Ectodermal cell (in vitro differentiated cells): ENCODE results near the gene DERL3.

Experiments used
- H3K27ac ChIP-seq: 2 replicates; pipeline ENCODE4 v1.7.0; 2013; ENCODE audit warnings: mild to moderate bottlenecking, low read depth, low read length; ENCODE audit not compliant: insufficient read depth, poor library complexity, severe bottlenecking
- H3K27me3 ChIP-seq: 2 replicates; pipeline ENCODE4 v1.7.0; 2013; ENCODE audit warnings: mild to moderate bottlenecking, low read length; ENCODE audit not compliant: insufficient read depth, control insufficient read depth, poor library complexity, severe bottlenecking
- H3K36me3 ChIP-seq: one replicate; pipeline ENCODE4 v1.7.0; 2013; ENCODE audit warnings: low read length; ENCODE audit not compliant: control insufficient read depth, insufficient read depth
- H3K4me1 ChIP-seq: one replicate; pipeline ENCODE4 v1.7.0; 2013; ENCODE audit warnings: low read length; ENCODE audit not compliant: control insufficient read depth, insufficient read depth
- H3K4me3 ChIP-seq: 2 replicates; pipeline ENCODE4 v1.7.0; 2013; ENCODE audit warnings: low read depth, low read length, control low read depth; ENCODE audit not compliant: insufficient read depth
- H3K9me3 ChIP-seq: 2 replicates; pipeline ENCODE4 v1.7.0; 2013; ENCODE audit warnings: mild to moderate bottlenecking, low read length, moderate library complexity; ENCODE audit not compliant: control insufficient read depth
- WGBS, 2 experiments: methylation state at CpG; one replicate each; pipeline ENCODE4 v1.1.7; 2013; ENCODE audit warnings: missing lambda C conversion rate in 2 of 2; 5-methylcytosine and 5-hydroxymethylcytosine counted together

The DERL3 gene

DNA sequence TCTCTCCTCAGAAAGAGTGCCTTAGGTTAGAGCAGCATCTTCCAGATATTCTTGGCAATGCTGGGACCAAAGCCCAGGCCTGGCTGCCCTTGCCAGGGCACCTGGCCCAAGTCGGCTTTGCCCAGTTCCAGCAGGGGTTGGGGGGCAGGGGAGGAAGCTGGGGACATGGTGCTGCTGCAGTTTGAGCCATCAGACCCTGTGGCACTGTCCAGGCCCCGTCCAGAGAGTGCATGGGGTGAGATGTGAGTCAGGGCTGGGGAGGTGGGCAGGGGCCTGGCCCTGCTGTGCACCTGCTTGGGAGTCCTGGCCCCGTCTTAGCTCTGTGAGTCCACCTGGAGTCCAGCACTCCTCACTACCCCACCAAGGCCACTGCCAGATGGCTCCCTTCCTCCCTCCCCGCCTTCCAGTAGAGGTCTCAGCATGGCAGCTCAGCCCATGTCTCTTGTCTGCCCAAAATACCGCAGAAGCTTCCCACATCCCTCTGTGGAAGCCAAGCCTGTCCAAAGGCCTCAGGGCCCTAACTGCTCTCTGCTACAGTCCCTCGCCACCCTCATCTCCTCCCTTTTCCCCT is 16.6 kb downstream of the DERL3 start:
- Histone ChIP-seq H3K4me3 (no peak overlapping the region), H3K9me3 (no peaks in the 10 kb centered on the region), H3K27me3 (no peaks in the 10 kb centered on the region), H3K36me3 (peaks cover 65% of the 10 kb centered on the region), H3K27ac (no peak overlapping the region), H3K4me1 (peaks cover 2% of the 10 kb centered on the region)
- 93 to 94% methylated on average over 6 of the region's 6 CpGs for WGBS, 2 experiments

DNA sequence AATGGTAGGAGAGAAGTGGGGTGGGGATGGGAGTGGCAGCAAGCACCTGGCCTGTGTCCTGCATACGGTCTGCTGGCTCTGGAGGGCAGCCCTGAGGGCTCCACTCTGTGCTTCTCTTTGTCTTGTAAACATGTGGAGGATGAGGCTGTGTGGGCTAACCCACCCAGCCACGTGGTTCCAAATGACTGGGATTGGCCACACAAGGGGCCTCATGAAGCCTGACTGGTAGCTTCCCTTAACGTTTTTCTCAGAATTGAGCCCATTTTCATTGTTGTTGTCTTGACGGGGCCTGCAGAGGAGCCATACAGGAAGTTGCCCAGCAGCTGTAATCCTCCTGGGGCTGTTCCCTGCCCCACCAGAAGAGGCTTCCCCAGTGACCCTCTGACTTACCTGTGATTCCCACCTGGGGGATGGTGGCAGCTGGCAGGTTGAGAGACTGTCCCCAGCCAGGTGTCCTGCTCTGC is 18.0 kb downstream of the DERL3 start:
- WGBS, 2 experiments = 75 to 80% methylated on average over 4 of the region's 4 CpGs
- H3K9me3 ChIP-seq = no peaks in the 10 kb centered on the region
- H3K36me3 ChIP-seq = peaks cover 70% of the 10 kb centered on the region
- H3K27ac ChIP-seq = no peak overlapping the region
- no peaks in the 10 kb centered on the region for H3K27me3 ChIP-seq
- H3K4me1 ChIP-seq = no peaks in the 10 kb centered on the region
- H3K4me3 ChIP-seq = no peak overlapping the region

DNA sequence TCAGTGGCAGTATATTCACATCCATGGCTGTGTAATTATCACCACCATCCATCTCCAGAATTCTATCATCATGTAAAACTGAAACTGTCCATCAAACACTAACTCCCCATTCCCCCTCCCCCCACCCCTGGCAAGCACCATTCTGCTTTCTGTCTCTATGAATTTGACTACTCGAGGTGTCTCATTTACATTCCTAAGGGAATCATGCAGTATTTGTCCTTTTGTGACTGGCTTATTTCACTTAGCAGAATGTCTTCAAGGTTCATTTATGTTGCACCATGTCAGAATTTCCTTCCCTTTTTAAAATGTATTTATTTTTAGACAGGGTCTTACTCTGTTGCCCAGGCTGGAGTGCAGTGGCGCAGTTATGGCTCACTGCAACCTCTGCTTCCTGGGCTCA is 20.3 kb downstream of the DERL3 start:
- Histone ChIP-seq H3K27me3 (no peaks in the 10 kb centered on the region), H3K36me3 (peaks cover 68% of the 10 kb centered on the region), H3K4me3 (no peak overlapping the region), H3K4me1 (no peaks in the 10 kb centered on the region), H3K27ac (no peak overlapping the region), H3K9me3 (no peaks in the 10 kb centered on the region)
- WGBS, 2 experiments = 96 to 98% methylated on average over 2 of the region's 2 CpGs

DNA sequence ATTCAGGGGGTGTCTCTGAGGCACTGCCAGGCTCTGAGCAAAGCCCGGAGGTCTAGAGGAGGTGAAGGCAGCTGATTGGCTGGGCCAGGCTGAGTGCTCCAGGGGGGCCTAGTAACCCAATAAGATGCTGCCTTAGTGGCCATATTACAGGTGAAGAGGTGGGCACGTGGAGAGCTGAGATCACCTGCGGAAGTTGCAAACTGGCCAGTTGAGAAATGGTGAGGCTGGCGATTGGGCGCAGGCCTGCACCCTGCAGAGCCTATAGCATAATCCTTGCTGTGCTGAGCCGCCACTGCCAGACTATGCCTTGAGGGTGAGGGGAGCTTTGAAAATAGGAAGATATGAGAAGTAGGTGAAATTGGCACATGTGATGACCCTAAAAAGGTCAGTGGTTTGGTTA is 21.7 kb downstream of the DERL3 start:
- Histone ChIP-seq H3K36me3 (peaks cover 61% of the 10 kb centered on the region), H3K9me3 (no peaks in the 10 kb centered on the region), H3K27me3 (no peaks in the 10 kb centered on the region), H3K4me3 (no peak overlapping the region), H3K4me1 (no peaks in the 10 kb centered on the region), H3K27ac (no peak overlapping the region)
- 95 to 96% methylated on average over 6 of the region's 6 CpGs for WGBS, 2 experiments

DNA sequence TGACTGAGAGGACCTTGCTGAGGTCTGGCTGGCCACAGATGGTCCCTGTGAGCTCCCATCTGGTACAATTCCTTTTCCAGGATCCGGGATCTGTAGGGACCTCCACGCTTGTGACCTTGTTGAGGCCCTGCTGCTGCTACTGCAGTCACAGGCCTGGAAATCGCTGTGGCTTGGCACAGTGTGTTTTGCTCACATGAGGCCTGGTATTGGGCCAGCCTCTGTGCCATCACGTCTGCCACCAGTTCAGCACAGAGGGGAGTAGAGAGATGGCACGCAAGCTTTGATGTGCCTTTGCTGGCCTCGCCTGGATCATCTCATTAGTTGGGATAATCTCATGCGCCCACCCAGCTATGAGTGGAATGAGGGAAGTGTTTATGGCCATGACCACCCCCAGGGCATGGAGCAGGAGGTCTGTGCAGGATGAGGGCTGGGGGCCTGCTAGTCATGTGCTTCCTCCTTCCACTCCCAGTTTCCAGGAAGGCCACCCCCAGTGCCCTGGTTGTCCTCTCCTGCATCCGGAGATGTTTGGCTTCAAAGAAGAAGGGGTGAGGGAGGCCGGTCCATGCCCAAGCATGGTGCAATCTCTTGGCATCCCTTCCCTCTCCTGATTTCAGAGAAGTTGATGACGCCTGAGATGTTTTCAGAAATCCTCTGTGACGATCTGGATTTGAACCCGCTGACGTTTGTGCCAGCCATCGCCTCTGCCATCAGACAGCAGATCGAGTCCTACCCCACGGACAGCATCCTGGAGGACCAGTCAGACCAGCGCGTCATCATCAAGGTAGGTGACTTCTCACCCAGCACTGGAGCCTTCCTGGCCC is 22.4 kb downstream of the DERL3 start:
- Histone ChIP-seq H3K4me3 (no peak overlapping the region), H3K27me3 (no peaks in the 10 kb centered on the region), H3K4me1 (no peaks in the 10 kb centered on the region), H3K9me3 (no peaks in the 10 kb centered on the region), H3K27ac (no peak overlapping the region), H3K36me3 (peaks cover 61% of the 10 kb centered on the region)
- WGBS, 2 experiments = 90 to 91% methylated on average over 18 of the region's 18 CpGs

DNA sequence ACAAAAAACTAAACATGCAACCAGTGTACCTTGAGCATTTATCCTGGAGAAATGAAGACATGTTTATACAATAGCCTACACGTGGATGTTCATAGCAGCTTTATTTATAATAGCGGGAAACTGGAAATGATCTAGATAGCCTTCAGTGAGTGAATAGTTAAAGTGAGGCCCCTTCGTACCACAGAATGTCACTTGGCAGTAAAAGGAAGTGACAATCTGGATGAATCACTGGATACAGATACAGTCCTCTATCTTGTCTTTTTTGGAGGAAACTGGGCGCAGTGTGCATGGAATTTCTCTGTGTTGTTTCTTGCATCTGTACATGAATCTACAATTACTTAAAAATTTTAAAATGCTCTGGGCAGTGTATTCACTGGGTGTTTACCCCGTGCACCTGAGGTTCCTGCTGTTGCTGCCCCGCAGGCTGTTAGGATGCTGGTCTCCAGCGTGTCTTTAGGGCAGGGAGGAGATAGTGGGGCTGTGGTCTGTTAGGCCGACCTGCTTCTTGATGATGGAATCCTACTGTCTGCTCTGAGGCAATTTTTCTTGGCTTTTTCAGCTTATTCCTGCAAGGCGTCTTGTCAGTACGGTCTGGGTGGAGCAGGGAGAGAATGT is 23.2 kb downstream of the DERL3 start:
- H3K36me3 ChIP-seq = peaks cover 58% of the 10 kb centered on the region
- no peaks in the 10 kb centered on the region for H3K9me3 ChIP-seq
- no peak overlapping the region for H3K4me3 ChIP-seq
- no peak overlapping the region for H3K27ac ChIP-seq
- H3K27me3 ChIP-seq = no peaks in the 10 kb centered on the region
- H3K4me1 ChIP-seq = no peaks in the 10 kb centered on the region
- 85 to 88% methylated on average over 10 of the region's 10 CpGs for WGBS, 2 experiments

DNA sequence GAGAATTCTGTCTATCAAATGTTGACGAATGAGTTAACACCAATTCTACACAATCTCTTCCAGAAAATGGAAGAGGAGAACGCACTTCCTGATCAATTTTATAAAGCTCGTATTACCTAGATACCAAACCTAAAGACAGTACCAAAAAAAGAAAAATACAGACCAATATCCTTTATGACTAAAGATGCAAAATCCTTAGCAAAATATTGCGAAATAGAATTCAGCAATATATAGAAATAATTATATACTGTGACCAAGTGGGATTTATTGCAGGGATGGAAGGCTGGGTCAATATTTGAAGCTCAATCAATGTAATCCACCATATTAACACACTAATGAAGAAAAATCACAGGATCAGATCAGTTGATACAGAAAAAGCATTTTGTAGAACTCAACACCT is 26.4 kb downstream of the DERL3 start:
- no peaks in the 10 kb centered on the region for H3K4me1 ChIP-seq
- H3K9me3 ChIP-seq = no peaks in the 10 kb centered on the region
- H3K27ac ChIP-seq = no peak overlapping the region
- WGBS, 2 experiments = 91 to 96% methylated on average over 3 of the region's 4 CpGs
- H3K4me3 ChIP-seq = no peak overlapping the region
- peaks cover 33% of the 10 kb centered on the region for H3K36me3 ChIP-seq
- H3K27me3 ChIP-seq = no peaks in the 10 kb centered on the region

DNA sequence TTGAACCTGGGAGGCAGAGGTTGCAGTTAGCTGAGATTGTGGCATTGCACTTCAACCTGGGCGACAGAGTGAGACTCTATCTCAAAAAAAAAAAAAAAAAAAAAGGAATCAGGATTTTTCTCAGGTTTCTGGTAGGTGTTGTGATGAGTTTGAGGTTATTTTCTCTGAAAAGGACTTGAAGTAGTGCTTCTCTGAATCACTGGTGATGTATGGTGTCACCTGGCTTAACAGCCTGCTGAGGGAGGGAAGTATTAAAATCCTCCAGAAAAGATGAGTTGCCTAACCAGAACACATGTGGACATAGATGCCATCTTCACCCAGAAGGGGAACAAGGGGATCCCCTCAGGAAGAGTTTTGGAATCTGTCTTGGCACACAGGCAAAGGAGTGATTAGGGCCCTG is 32.0 kb downstream of the DERL3 start:
- WGBS, 2 experiments = 82 to 96% methylated on average over 1 of the region's 1 CpG
- Histone ChIP-seq H3K4me3 (no peak overlapping the region), H3K27ac (no peak overlapping the region), H3K36me3 (peaks cover 47% of the 10 kb centered on the region), H3K9me3 (no peaks in the 10 kb centered on the region), H3K4me1 (no peaks in the 10 kb centered on the region), H3K27me3 (no peaks in the 10 kb centered on the region)

DNA sequence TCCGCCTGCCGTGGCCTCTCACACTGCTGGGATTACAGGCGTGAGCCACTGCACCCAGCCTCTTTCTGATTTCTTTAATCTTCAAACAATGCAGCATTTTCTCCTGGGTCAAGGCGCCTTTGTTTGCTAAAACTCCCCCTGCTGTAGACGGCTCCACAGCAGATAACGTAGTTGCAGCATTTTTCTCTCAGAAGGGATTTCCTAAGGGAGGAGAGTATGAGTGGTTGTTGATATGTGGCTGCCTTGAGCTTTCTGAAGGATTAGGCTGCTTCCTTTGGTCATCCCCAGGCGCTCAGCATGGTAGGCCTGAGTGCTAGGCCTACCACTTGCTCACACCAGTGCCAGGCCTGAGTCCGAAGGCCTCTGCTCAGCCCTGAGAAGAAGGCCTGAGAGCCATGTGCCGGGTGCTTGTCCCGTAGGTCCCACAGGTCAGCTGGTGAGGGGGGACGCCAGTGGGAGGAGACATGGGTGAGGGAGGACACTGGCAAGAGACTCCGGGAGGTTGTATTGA is 34.0 kb downstream of the DERL3 start:
- Histone ChIP-seq H3K4me1 (no peaks in the 10 kb centered on the region), H3K27me3 (no peaks in the 10 kb centered on the region), H3K9me3 (no peaks in the 10 kb centered on the region), H3K36me3 (peaks cover 54% of the 10 kb centered on the region), H3K4me3 (no peak overlapping the region), H3K27ac (no peak overlapping the region)
- WGBS, 2 experiments = 87 to 88% methylated on average over 12 of the region's 12 CpGs
